Inflammatory macrophage treated with lipopolysaccharide for 1 hour (primary cell): ENCODE data around the gene PYGO1.
"Not testable (repeated sequence)": the region's sequence is repeated elsewhere in the genome, so short reads cannot be mapped to it uniquely, and the experiment has no call there.

Experiments used
- DNase-seq, 2 donors: peaks; one replicate each; pipeline ENCODE4 v3.0.0-alpha.2; 2020 to 2022

PYGO1 gene

GRCh38 chr15:55588070-55588814 lies at the start of gene PYGO1:
Gene PYGO1, minus strand, starts transcription at chr15:55588345. Its CDS starts 462 bp downstream, at chr15:55587883.
- DNase-seq: peak; percentile 30 to 34

GRCh38 chr15:55637086-55637485 lies 48.9 kb upstream of the PYGO1 start:
- no peak for DNase-seq

- no peak for DNase-seq
These were observed 45.6 kb upstream of the PYGO1 start for GRCh38 chr15:55633731-55634130.

- no peak for DNase-seq
These were observed 44.3 kb upstream of the PYGO1 start for GRCh38 chr15:55632434-55632833.

- no peak for DNase-seq
These were observed 42.7 kb upstream of the PYGO1 start for GRCh38 chr15:55630858-55631257.

GRCh38 chr15:55628369-55628730 lies 40.2 kb upstream of the PYGO1 start:
- DNase-seq: peak in 1 of 2 donors; percentile 8

GRCh38 chr15:55627730-55628368 lies 39.7 kb upstream of the PYGO1 start:
- DNase-seq: peak; percentile 80 to 84

- DNase-seq: no peak
These were observed 31.6 kb upstream of the PYGO1 start for GRCh38 chr15:55619783-55620182.

- DNase-seq: no peak
These were observed 30.2 kb upstream of the PYGO1 start for GRCh38 chr15:55618387-55618786.

- DNase-seq: no peak
These were observed 27.3 kb upstream of the PYGO1 start for GRCh38 chr15:55615445-55615844.

GRCh38 chr15:55613727-55614126 lies 25.6 kb upstream of the PYGO1 start:
- no peak for DNase-seq

GRCh38 chr15:55606214-55606613 lies 18.1 kb upstream of the PYGO1 start:
- no peak for DNase-seq

GRCh38 chr15:55601374-55601773 lies 13.2 kb upstream of the PYGO1 start:
- no peak for DNase-seq

- DNase-seq: no peak
These were observed 11.3 kb upstream of the PYGO1 start for GRCh38 chr15:55599439-55599838.

- not testable (repeated sequence) for DNase-seq
These were observed 4.9 kb upstream of the PYGO1 start for GRCh38 chr15:55593019-55593418.

- no peak for DNase-seq
These were observed 2.6 kb upstream of the PYGO1 start for GRCh38 chr15:55590788-55591187.

GRCh38 chr15:55589287-55589686 lies 1.1 kb upstream of the PYGO1 start:
- no peak for DNase-seq

- peak in 1 of 2 donors; percentile 3 for DNase-seq
These were observed 620 bp upstream of the PYGO1 start for GRCh38 chr15:55588815-55589115.

- peak in 1 of 2 donors; percentile 7 for DNase-seq
These were observed 650 bp downstream of the PYGO1 start for GRCh38 chr15:55587321-55588069.

GRCh38 chr15:55586808-55587207 lies 1.3 kb downstream of the PYGO1 start:
- no peak for DNase-seq

- DNase-seq: no peak
These were observed 11.2 kb downstream of the PYGO1 start for GRCh38 chr15:55576943-55577342.

- no peak for DNase-seq
These were observed 14.0 kb downstream of the PYGO1 start for GRCh38 chr15:55574096-55574495.

GRCh38 chr15:55573224-55573623 lies 14.9 kb downstream of the PYGO1 start:
- DNase-seq: no peak
